Measurements from ENCODE around the gene TAS2R38. TPM values are rescaled to one million over a fixed set of nuclear protein-coding genes. Genes with fewer than 3 reads are reported as not detected.

TAS2R38 gene
- polyA plus RNA-seq, 1 donor = 0.16 TPM

- H3K27ac ChIP-seq (ENCODE audit: low read length) = no peak overlapping the region
- no peak overlapping the region for H3K4me3 ChIP-seq (ENCODE audit: low read length)
- 61% methylated on average over 6 of the region's 11 CpGs for WGBS (ENCODE audit: insufficient coverage, low lambda C conversion rate)
- H3K27me3 ChIP-seq (ENCODE audit: control insufficient read depth, insufficient read depth, low read length) = no peaks in the 10 kb centered on the region
- H3K4me1 ChIP-seq (ENCODE audit: control insufficient read depth, insufficient read depth, low read length) = peaks cover 2% of the 10 kb centered on the region
- no peaks in the 10 kb centered on the region for H3K36me3 ChIP-seq (ENCODE audit: control insufficient read depth, insufficient read depth, low read length)
- no peak for DNase-seq
- H3K9me3 ChIP-seq (ENCODE audit: control insufficient read depth, low read depth, low read length) = no peaks in the 10 kb centered on the region
Observed at GRCh38 chr7:141976524-141977245, 3.1 kb upstream of the TAS2R38 start.

- Histone ChIP-seq H3K36me3 (ENCODE audit: control insufficient read depth, insufficient read depth, low read length) (no peaks in the 10 kb centered on the region), H3K4me1 (ENCODE audit: control insufficient read depth, insufficient read depth, low read length) (peaks cover 2% of the 10 kb centered on the region), H3K9me3 (ENCODE audit: control insufficient read depth, low read depth, low read length) (no peaks in the 10 kb centered on the region), H3K27ac (ENCODE audit: low read length) (no peak overlapping the region), H3K27me3 (ENCODE audit: control insufficient read depth, insufficient read depth, low read length) (no peaks in the 10 kb centered on the region), H3K4me3 (ENCODE audit: low read length) (peak overlapping the region; percentile 46)
- peak; percentile 78 for DNase-seq
- 47% methylated on average over 6 of the region's 21 CpGs for WGBS (ENCODE audit: insufficient coverage, low lambda C conversion rate)
Observed at GRCh38 chr7:141975806-141976523, 2.4 kb upstream of the TAS2R38 start.

GRCh38 chr7:141974831-141975230 lies 1.3 kb upstream of the TAS2R38 start:
- WGBS (ENCODE audit: insufficient coverage, low lambda C conversion rate) = 75% methylated on average over 1 of the region's 2 CpGs
- Histone ChIP-seq H3K9me3 (ENCODE audit: control insufficient read depth, low read depth, low read length) (no peaks in the 10 kb centered on the region), H3K4me3 (ENCODE audit: low read length) (no peak overlapping the region), H3K4me1 (ENCODE audit: control insufficient read depth, insufficient read depth, low read length) (peaks cover 2% of the 10 kb centered on the region), H3K36me3 (ENCODE audit: control insufficient read depth, insufficient read depth, low read length) (no peaks in the 10 kb centered on the region), H3K27me3 (ENCODE audit: control insufficient read depth, insufficient read depth, low read length) (no peaks in the 10 kb centered on the region), H3K27ac (ENCODE audit: low read length) (no peak overlapping the region)
- peak in 1 of 2 donors; percentile 18 for DNase-seq

GRCh38 chr7:141960687-141961422 lies 12.7 kb downstream of the TAS2R38 start:
- Histone ChIP-seq H3K36me3 (ENCODE audit: control insufficient read depth, insufficient read depth, low read length) (no peaks in the 10 kb centered on the region), H3K27ac (ENCODE audit: low read length) (no peak overlapping the region), H3K27me3 (ENCODE audit: control insufficient read depth, insufficient read depth, low read length) (no peaks in the 10 kb centered on the region), H3K4me3 (ENCODE audit: low read length) (no peak overlapping the region), H3K4me1 (ENCODE audit: control insufficient read depth, insufficient read depth, low read length) (no peaks in the 10 kb centered on the region), H3K9me3 (ENCODE audit: control insufficient read depth, low read depth, low read length) (no peaks in the 10 kb centered on the region)
- no peak for DNase-seq
- WGBS (ENCODE audit: insufficient coverage, low lambda C conversion rate) = 100% methylated on average over 1 of the region's 3 CpGs

- no peak overlapping the region for H3K27ac ChIP-seq (ENCODE audit: low read length)
- WGBS (ENCODE audit: insufficient coverage, low lambda C conversion rate) = 100% methylated on average over 1 of the region's 3 CpGs
- H3K4me1 ChIP-seq (ENCODE audit: control insufficient read depth, insufficient read depth, low read length) = no peaks in the 10 kb centered on the region
Observed at GRCh38 chr7:141956084-141956483, 17.5 kb downstream of the TAS2R38 start.

GRCh38 chr7:141954334-141954733 lies 19.2 kb downstream of the TAS2R38 start:
- Histone ChIP-seq H3K27ac (ENCODE audit: low read length) (no peak overlapping the region), H3K4me3 (ENCODE audit: low read length) (no peak overlapping the region), H3K4me1 (ENCODE audit: control insufficient read depth, insufficient read depth, low read length) (no peaks in the 10 kb centered on the region), H3K36me3 (ENCODE audit: control insufficient read depth, insufficient read depth, low read length) (no peaks in the 10 kb centered on the region), H3K9me3 (ENCODE audit: control insufficient read depth, low read depth, low read length) (no peaks in the 10 kb centered on the region), H3K27me3 (ENCODE audit: control insufficient read depth, insufficient read depth, low read length) (no peaks in the 10 kb centered on the region)
- no CpG with 5 or more reads among the region's 1 CpG for WGBS (ENCODE audit: insufficient coverage, low lambda C conversion rate)
- no peak for DNase-seq

More at GRCh38 chr7:141956084-141956483, 17.5 kb downstream of the TAS2R38 start:
- no peak overlapping the region for H3K4me3 ChIP-seq (ENCODE audit: low read length)
- DNase-seq = no peak
- H3K27me3 ChIP-seq (ENCODE audit: control insufficient read depth, insufficient read depth, low read length) = no peaks in the 10 kb centered on the region
- H3K9me3 ChIP-seq (ENCODE audit: control insufficient read depth, low read depth, low read length) = no peaks in the 10 kb centered on the region
- no peaks in the 10 kb centered on the region for H3K36me3 ChIP-seq (ENCODE audit: control insufficient read depth, insufficient read depth, low read length)

GRCh38 chr7:141952461-141952860 lies 21.1 kb downstream of the TAS2R38 start:
- Histone ChIP-seq H3K4me1 (ENCODE audit: control insufficient read depth, insufficient read depth, low read length) (no peaks in the 10 kb centered on the region), H3K27ac (ENCODE audit: low read length) (no peak overlapping the region), H3K27me3 (ENCODE audit: control insufficient read depth, insufficient read depth, low read length) (no peaks in the 10 kb centered on the region), H3K36me3 (ENCODE audit: control insufficient read depth, insufficient read depth, low read length) (no peaks in the 10 kb centered on the region), H3K9me3 (ENCODE audit: control insufficient read depth, low read depth, low read length) (no peaks in the 10 kb centered on the region), H3K4me3 (ENCODE audit: low read length) (no peak overlapping the region)
- WGBS (ENCODE audit: insufficient coverage, low lambda C conversion rate) = no CpG with 5 or more reads among the region's 1 CpG
- no peak for DNase-seq

GRCh38 chr7:141950806-141951205 lies 22.8 kb downstream of the TAS2R38 start:
- Histone ChIP-seq H3K4me3 (ENCODE audit: low read length) (no peak overlapping the region), H3K9me3 (ENCODE audit: control insufficient read depth, low read depth, low read length) (no peaks in the 10 kb centered on the region), H3K27me3 (ENCODE audit: control insufficient read depth, insufficient read depth, low read length) (no peaks in the 10 kb centered on the region), H3K4me1 (ENCODE audit: control insufficient read depth, insufficient read depth, low read length) (no peaks in the 10 kb centered on the region), H3K27ac (ENCODE audit: low read length) (no peak overlapping the region), H3K36me3 (ENCODE audit: control insufficient read depth, insufficient read depth, low read length) (no peaks in the 10 kb centered on the region)
- no peak for DNase-seq
- no CpG with 5 or more reads among the region's 1 CpG for WGBS (ENCODE audit: insufficient coverage, low lambda C conversion rate)

GRCh38 chr7:141949911-141950310 lies 23.7 kb downstream of the TAS2R38 start:
- WGBS (ENCODE audit: insufficient coverage, low lambda C conversion rate) = 77% methylated on average over 3 of the region's 3 CpGs
- no peaks in the 10 kb centered on the region for H3K4me1 ChIP-seq (ENCODE audit: control insufficient read depth, insufficient read depth, low read length)

GRCh38 chr7:141949451-141949850 lies 24.1 kb downstream of the TAS2R38 start:
- H3K27me3 ChIP-seq (ENCODE audit: control insufficient read depth, insufficient read depth, low read length) = no peaks in the 10 kb centered on the region
- no peak overlapping the region for H3K27ac ChIP-seq (ENCODE audit: low read length)
- H3K4me1 ChIP-seq (ENCODE audit: control insufficient read depth, insufficient read depth, low read length) = no peaks in the 10 kb centered on the region
- no peak for DNase-seq
- no peaks in the 10 kb centered on the region for H3K9me3 ChIP-seq (ENCODE audit: control insufficient read depth, low read depth, low read length)
- no CpG with 5 or more reads among the region's 2 CpGs for WGBS (ENCODE audit: insufficient coverage, low lambda C conversion rate)
- H3K36me3 ChIP-seq (ENCODE audit: control insufficient read depth, insufficient read depth, low read length) = no peaks in the 10 kb centered on the region
- no peak overlapping the region for H3K4me3 ChIP-seq (ENCODE audit: low read length)

More at GRCh38 chr7:141949911-141950310, 23.7 kb downstream of the TAS2R38 start:
- Histone ChIP-seq H3K9me3 (ENCODE audit: control insufficient read depth, low read depth, low read length) (no peaks in the 10 kb centered on the region), H3K36me3 (ENCODE audit: control insufficient read depth, insufficient read depth, low read length) (no peaks in the 10 kb centered on the region), H3K4me3 (ENCODE audit: low read length) (no peak overlapping the region), H3K27ac (ENCODE audit: low read length) (no peak overlapping the region), H3K27me3 (ENCODE audit: control insufficient read depth, insufficient read depth, low read length) (no peaks in the 10 kb centered on the region)
- DNase-seq = no peak

Measured in large intestine (tissue), 3 donors.